CD8-positive, alpha-beta memory T cell (primary cell): ENCODE data around the gene SCARF2. TPM values are rescaled to one million over a fixed set of nuclear protein-coding genes. Genes with fewer than 3 reads are reported as not detected.
A peak's percentile ranks its signal among the peaks of the same experiment; 100 is the strongest.
"Not testable (repeated sequence)": the region's sequence is repeated elsewhere in the genome, so short reads cannot be mapped to it uniquely, and the experiment has no call there.

Source experiments
- CTCF ChIA-PET: fragments of 350-600 bp; sonication (Branson Sonifier 250); formaldehyde crosslinking; loops from one replicate; lab custom pipeline; 2021; ENCODE audit warnings: antibody characterized with exemption; lab: Charles Lee
- POLR2A ChIA-PET: fragments of 350-600 bp; sonication (Branson Sonifier 250); formaldehyde crosslinking; loops from one replicate; lab custom pipeline; 2021; ENCODE audit warnings: antibody characterized with exemption; lab: Charles Lee
- DNase-seq, 5 donors: peaks; one replicate each; pipeline versions ENCODE4 v3.0.0 to v3.0.0-alpha.2; 2020 to 2022; ENCODE audit warnings: mixed read lengths in 1 of 5
- H3K27ac ChIP-seq: one replicate; pipeline ENCODE4 v1.7.0; 2013; ENCODE audit warnings: low read depth, mild to moderate bottlenecking, low read length, moderate library complexity
- H3K27me3 ChIP-seq: 2 replicates; pipeline ENCODE4 v1.7.0; 2013; ENCODE audit warnings: low read length, mild to moderate bottlenecking; ENCODE audit not compliant: insufficient read depth, poor library complexity, severe bottlenecking
- H3K36me3 ChIP-seq: 2 replicates; pipeline ENCODE4 v1.7.0; 2013; ENCODE audit warnings: mild to moderate bottlenecking, low read length, moderate library complexity; ENCODE audit not compliant: insufficient read depth
- H3K4me1 ChIP-seq: 2 replicates; pipeline ENCODE4 v1.7.0; 2013; ENCODE audit warnings: mild to moderate bottlenecking, low read length, moderate library complexity; ENCODE audit not compliant: insufficient read depth
- H3K4me3 ChIP-seq: 2 replicates; pipeline ENCODE4 v1.7.0; 2013; ENCODE audit warnings: mild to moderate bottlenecking, low read length
- H3K9me3 ChIP-seq: 2 replicates; pipeline ENCODE4 v1.7.0; 2013; ENCODE audit warnings: mild to moderate bottlenecking, low read length
- H3K27ac Mint-ChIP-seq, 8 donors: one replicate each; pipeline ENCODE4 v1.8.0; 2020 to 2021; ENCODE audit warnings: mixed read lengths in 8 of 8, mild to moderate bottlenecking in 6 of 8, inconsistent platforms in 3 of 8, moderate library complexity in 3 of 8
- H3K27me3 Mint-ChIP-seq, 2 donors: one replicate each; pipeline ENCODE4 v1.8.0; 2020 to 2021; ENCODE audit warnings: mixed read lengths in 2 of 2, mild to moderate bottlenecking in 1 of 2, moderate library complexity in 1 of 2
- H3K36me3 Mint-ChIP-seq, 3 donors: one replicate each; pipeline ENCODE4 v1.8.0; 2020 to 2021; ENCODE audit warnings: mixed read lengths in 3 of 3, inconsistent platforms in 1 of 3, mild to moderate bottlenecking in 1 of 3
- H3K4me1 Mint-ChIP-seq, 3 donors: one replicate each; pipeline ENCODE4 v1.8.0; 2020 to 2021; ENCODE audit warnings: mixed read lengths in 3 of 3, inconsistent platforms in 1 of 3, mild to moderate bottlenecking in 1 of 3
- H3K4me3 Mint-ChIP-seq, 7 donors: one replicate each; pipeline ENCODE4 v1.8.0; 2020 to 2021; ENCODE audit warnings: mixed read lengths in 7 of 7, mild to moderate bottlenecking in 6 of 7, moderate library complexity in 4 of 7, inconsistent platforms in 2 of 7
- H3K9me3 Mint-ChIP-seq, 5 donors: one replicate each; pipeline ENCODE4 v1.8.0; 2020 to 2022; ENCODE audit warnings: mixed read lengths in 5 of 5, mild to moderate bottlenecking in 3 of 5, moderate library complexity in 2 of 5, inconsistent platforms in 1 of 5
- polyA plus RNA-seq: library from polyadenylated mRNA; unstranded; fragments of 300-500 nt; fragmentation: Illumina TruSeq; gene quantifications from one replicate; pipeline ENCODE4 v1.2.3, GENCODE V29; 2021
- total RNA-seq, 2 experiments: library from RNA; stranded (reverse); gene quantifications; one replicate each; pipeline ENCODE4 v1.2.3, GENCODE V29; 2021

The SCARF2 gene
- total and polyA plus RNA-seq, 3 experiments from 2014 or later: 0.31 to 1.5 (median 0.50) TPM

DNA sequence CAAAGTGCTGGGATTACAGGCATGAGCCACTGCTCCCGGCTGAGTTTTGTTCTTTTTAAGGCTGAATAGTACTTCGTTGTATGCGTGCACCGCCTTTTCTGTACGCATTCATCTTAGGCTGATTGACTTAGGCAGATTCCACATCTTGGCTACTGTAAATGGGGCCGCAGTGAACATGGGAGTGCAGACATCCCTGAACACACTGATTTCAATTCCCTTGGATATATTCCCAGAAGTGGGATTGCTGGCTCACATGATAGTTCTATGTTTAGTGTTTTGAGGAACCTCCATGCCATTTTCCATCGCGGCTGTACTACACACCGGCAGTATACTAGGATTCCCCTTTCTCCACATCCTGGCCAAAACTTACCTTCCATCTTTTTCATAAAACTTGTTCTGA lies 54.1 kb downstream of the SCARF2 start:
- Mint-ChIP-seq H3K27me3 (peaks cover 0 to 17% of the 10 kb centered on the region in 2 donors), H3K36me3 (peaks cover 0 to 2% (median 0%) of the 10 kb centered on the region in 3 donors), H3K4me3 (no peak overlapping the region), H3K27ac (no peak overlapping the region), H3K4me1 (no peaks in the 10 kb centered on the region), H3K9me3 (no peaks in the 10 kb centered on the region)
- Histone ChIP-seq H3K27me3 (no peaks in the 10 kb centered on the region), H3K9me3 (no peaks in the 10 kb centered on the region), H3K4me1 (no peaks in the 10 kb centered on the region), H3K4me3 (no peak overlapping the region), H3K36me3 (no peaks in the 10 kb centered on the region), H3K27ac (no peak overlapping the region)
- no peak for DNase-seq
- ChIA-PET POLR2A (no interaction called here), CTCF (no interaction called here)

DNA sequence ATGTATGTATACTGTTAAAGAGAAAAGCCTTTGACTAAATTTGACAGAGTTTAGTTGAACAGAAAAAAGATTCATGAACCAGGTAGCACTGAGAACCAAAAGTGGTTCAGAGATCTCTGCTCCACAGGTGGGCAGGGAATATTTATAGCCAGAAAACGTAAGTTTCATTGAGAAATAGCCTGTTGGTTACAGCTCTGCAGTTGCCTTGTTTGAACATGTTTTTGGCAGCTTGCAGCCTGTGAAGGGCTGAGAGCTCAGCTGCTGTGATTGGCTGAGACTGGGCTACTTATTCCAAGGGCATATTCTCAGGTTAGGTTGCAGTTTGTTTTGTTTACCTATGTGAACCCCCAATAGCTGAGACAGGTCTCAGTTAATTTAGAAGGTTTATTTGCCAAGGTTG lies 57.1 kb downstream of the SCARF2 start:
- CTCF ChIA-PET: interaction anchor here (1.0 kb wide), 1 partner anchor 13 kb away, joined by 3 read pairs; no protein-coding TSS in a partner anchor
- peaks cover 0 to 2% (median 0%) of the 10 kb centered on the region in 3 donors for H3K36me3 Mint-ChIP-seq

DNA sequence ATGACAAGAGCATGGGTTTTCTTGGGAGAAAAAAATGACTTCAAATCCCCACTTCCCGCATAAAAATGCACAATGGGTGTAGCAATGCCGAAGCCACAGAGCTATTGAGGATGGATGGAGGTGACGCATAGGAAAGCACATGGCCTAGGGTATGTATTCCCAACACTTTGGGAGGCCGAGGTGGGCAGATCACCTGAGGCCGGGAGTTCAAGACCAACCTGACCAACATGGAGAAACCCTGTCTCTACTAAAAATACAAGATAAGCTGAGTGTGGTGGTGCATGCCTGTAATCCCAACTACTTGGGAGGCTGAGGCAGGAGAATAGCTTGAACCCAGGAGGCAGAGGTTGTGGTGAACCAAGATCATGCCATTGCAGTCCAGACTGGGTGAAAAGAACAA lies 58.9 kb downstream of the SCARF2 start:
- H3K27me3 Mint-ChIP-seq, H3K4me3 Mint-ChIP-seq, H3K4me1 Mint-ChIP-seq, H3K27me3 ChIP-seq, H3K4me3 ChIP-seq, H3K27ac Mint-ChIP-seq, POLR2A ChIA-PET, H3K36me3 Mint-ChIP-seq, CTCF ChIA-PET, H3K4me1 ChIP-seq, H3K9me3 Mint-ChIP-seq, DNase-seq, H3K27ac ChIP-seq, H3K9me3 ChIP-seq, H3K36me3 ChIP-seq: not testable (repeated sequence)

More for the DNA sequence above, 57.1 kb downstream of the SCARF2 start:
- Mint-ChIP-seq H3K27ac (no peak overlapping the region), H3K27me3 (peaks cover 0 to 9% of the 10 kb centered on the region in 2 donors), H3K4me1 (no peaks in the 10 kb centered on the region), H3K4me3 (no peak overlapping the region), H3K9me3 (no peaks in the 10 kb centered on the region)
- DNase-seq: no peak
- H3K27ac ChIP-seq: no peak overlapping the region
- no peaks in the 10 kb centered on the region for H3K27me3 ChIP-seq
- no peaks in the 10 kb centered on the region for H3K4me1 ChIP-seq
- no peaks in the 10 kb centered on the region for H3K9me3 ChIP-seq
- no peaks in the 10 kb centered on the region for H3K36me3 ChIP-seq
- no peak overlapping the region for H3K4me3 ChIP-seq
- POLR2A ChIA-PET: no interaction called here

DNA sequence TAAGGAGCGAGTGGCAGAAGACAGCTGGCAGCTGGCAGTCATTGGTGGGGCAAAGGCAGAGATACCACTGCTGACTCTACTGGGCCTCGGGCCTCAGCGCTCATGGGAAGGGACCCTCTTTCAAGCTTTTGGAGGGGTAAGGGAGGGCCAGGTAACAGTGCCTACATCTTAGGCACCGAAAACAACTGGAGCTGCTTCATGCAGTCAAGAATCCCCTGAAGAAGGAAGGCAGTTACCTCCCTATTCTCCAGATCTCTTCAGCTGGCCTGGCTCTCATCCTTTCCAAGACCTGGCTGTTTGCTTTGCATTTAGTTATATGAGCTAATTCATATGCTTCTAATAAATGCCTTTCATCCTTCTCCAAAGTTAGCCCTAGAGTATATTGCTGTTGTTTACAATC lies 59.5 kb downstream of the SCARF2 start:
- H3K27ac Mint-ChIP-seq: no peak overlapping the region
- no peaks in the 10 kb centered on the region for H3K4me1 ChIP-seq
- POLR2A ChIA-PET: no interaction called here
- no peak overlapping the region for H3K4me3 ChIP-seq
- H3K36me3 ChIP-seq: no peaks in the 10 kb centered on the region
- no peaks in the 10 kb centered on the region for H3K27me3 ChIP-seq
- H3K27ac ChIP-seq: no peak overlapping the region
- H3K4me1 Mint-ChIP-seq: no peaks in the 10 kb centered on the region
- DNase-seq: no peak
- H3K36me3 Mint-ChIP-seq: no peaks in the 10 kb centered on the region
- peaks cover 0 to 3% of the 10 kb centered on the region in 2 donors for H3K27me3 Mint-ChIP-seq
- CTCF ChIA-PET: no interaction called here
- no peaks in the 10 kb centered on the region for H3K9me3 ChIP-seq
- peaks cover 0 to 4% (median 0%) of the 10 kb centered on the region in 5 donors for H3K9me3 Mint-ChIP-seq
- H3K4me3 Mint-ChIP-seq: no peak overlapping the region

- H3K27ac Mint-ChIP-seq: peak overlapping the region in 1 of 8 donors; percentile 63
- H3K9me3 Mint-ChIP-seq, POLR2A ChIA-PET, H3K27me3 Mint-ChIP-seq, H3K36me3 Mint-ChIP-seq, H3K4me3 Mint-ChIP-seq, H3K4me1 ChIP-seq, DNase-seq, H3K27ac ChIP-seq, H3K27me3 ChIP-seq, CTCF ChIA-PET, H3K4me3 ChIP-seq, H3K4me1 Mint-ChIP-seq, H3K36me3 ChIP-seq, H3K9me3 ChIP-seq: not testable (repeated sequence)
Observed at GRCh38 chr22:20376983-20377382, 60.6 kb downstream of the SCARF2 start.

GRCh38 chr22:20376281-20376680 lies 61.3 kb downstream of the SCARF2 start:
- H3K4me1 ChIP-seq, H3K9me3 ChIP-seq, H3K36me3 ChIP-seq, CTCF ChIA-PET, H3K27ac Mint-ChIP-seq, H3K4me3 ChIP-seq, H3K9me3 Mint-ChIP-seq, H3K4me1 Mint-ChIP-seq, H3K36me3 Mint-ChIP-seq, H3K4me3 Mint-ChIP-seq, H3K27me3 ChIP-seq, DNase-seq, H3K27ac ChIP-seq, H3K27me3 Mint-ChIP-seq, POLR2A ChIA-PET: not testable (repeated sequence)

Other genes with a start within 250 kb of the SCARF2 start
- gene RTN4R, start 169.5 kb downstream of the SCARF2 start, total RNA-seq: 1 to 10 TPM; 1.8 to 2.7 TPM
- 6.0 TPM for gene RTN4R, start 169.5 kb downstream of the SCARF2 start, polyA plus RNA-seq
- gene DGCR6L, start 117.8 kb downstream of the SCARF2 start, total RNA-seq: 10 to 100 TPM; 46.8 to 48.4 TPM
- 150 TPM for gene DGCR6L, start 117.8 kb downstream of the SCARF2 start, polyA plus RNA-seq
- gene ZNF74, start 43.7 kb downstream of the SCARF2 start, total RNA-seq: 10 to 100 TPM; 12.3 to 15.3 TPM
- 13.0 TPM for gene ZNF74, start 43.7 kb downstream of the SCARF2 start, polyA plus RNA-seq
- 10 to 100 TPM; 17.2 to 17.6 TPM for gene KLHL22, start 58.0 kb upstream of the SCARF2 start, total RNA-seq
- 25.4 TPM for gene KLHL22, start 58.0 kb upstream of the SCARF2 start, polyA plus RNA-seq
- 100 to 1,000 TPM in 1 of 2 experiments, 10 to 100 TPM in 1; 98.0 to 106 TPM for gene MED15, start 69.8 kb upstream of the SCARF2 start, total RNA-seq
- gene MED15, start 69.8 kb upstream of the SCARF2 start, polyA plus RNA-seq: 120 TPM